ENCODE measurements around the gene GPR162.

DNA sequence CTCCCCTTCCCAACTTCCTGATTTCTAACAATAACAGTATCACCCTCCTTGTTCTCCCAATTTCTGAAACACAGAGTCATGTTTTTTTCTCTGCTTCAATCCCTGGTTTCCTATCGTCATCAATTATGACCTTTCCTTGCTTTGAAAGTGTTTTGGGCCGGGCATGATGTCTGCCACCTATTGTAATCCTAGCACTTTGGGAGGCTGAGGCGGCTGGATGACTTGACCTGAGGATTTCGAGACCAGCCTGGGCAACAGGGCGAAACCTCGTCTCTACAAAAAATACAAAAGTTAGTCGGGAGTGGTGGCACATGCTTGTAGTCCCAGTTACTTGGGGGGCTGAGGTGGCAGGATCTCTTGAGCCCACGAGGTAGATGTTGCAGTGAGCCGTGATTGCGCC is 12.6 kb upstream of the GPR162 start:
- no peak for TF ChIP-seq CTCF (conservative IDR thresholded peaks at IDR 0.05; ENCODE audit: low read depth, low read length)
- no peak for TF ChIP-seq EZH2 (IDR thresholded peaks at IDR 0.05; ENCODE audit: borderline replicate concordance, low read depth, low read length, poor library complexity, severe bottlenecking)

All from A673 (cell line).